Stimulated activated effector memory CD8-positive, alpha-beta T cell treated with anti-CD3 and anti-CD28 coated beads, Interleukin-12 subunit alpha, Interleukin-12 subunit beta, amount 100 ng/mL, for 72 hours (primary cell): ENCODE results near the gene SV2C.
A peak's percentile ranks its signal among the peaks of the same experiment; 100 is the strongest.
"Not testable (repeated sequence)": the region's sequence is repeated elsewhere in the genome, so short reads cannot be mapped to it uniquely, and the experiment has no call there.

Experiments
- ATAC-seq: fragments of 150-1000 bp; cut with Tn5 transposase; 2 replicates; pipeline ENCODE4 v1.10.0; 2021
- DNase-seq, 2 donors: peaks; one replicate each; pipeline ENCODE4 v3.0.0; 2021 to 2022; ENCODE audit warnings: low spot score in 2 of 2
- H3K27ac Mint-ChIP-seq: one replicate; pipeline ENCODE4 v1.8.0; 2022; ENCODE audit warnings: mild to moderate bottlenecking, mixed read lengths
- H3K36me3 Mint-ChIP-seq: one replicate; pipeline ENCODE4 v1.8.0; 2022; ENCODE audit warnings: mild to moderate bottlenecking, mixed read lengths
- H3K4me1 Mint-ChIP-seq: one replicate; pipeline ENCODE4 v1.8.0; 2022; ENCODE audit warnings: mixed read lengths
- H3K4me3 Mint-ChIP-seq: one replicate; pipeline ENCODE4 v1.8.0; 2022; ENCODE audit warnings: mild to moderate bottlenecking, mixed read lengths
- H3K9me3 Mint-ChIP-seq: one replicate; pipeline ENCODE4 v1.8.0; 2022; ENCODE audit warnings: mixed read lengths

The SV2C gene

DNA sequence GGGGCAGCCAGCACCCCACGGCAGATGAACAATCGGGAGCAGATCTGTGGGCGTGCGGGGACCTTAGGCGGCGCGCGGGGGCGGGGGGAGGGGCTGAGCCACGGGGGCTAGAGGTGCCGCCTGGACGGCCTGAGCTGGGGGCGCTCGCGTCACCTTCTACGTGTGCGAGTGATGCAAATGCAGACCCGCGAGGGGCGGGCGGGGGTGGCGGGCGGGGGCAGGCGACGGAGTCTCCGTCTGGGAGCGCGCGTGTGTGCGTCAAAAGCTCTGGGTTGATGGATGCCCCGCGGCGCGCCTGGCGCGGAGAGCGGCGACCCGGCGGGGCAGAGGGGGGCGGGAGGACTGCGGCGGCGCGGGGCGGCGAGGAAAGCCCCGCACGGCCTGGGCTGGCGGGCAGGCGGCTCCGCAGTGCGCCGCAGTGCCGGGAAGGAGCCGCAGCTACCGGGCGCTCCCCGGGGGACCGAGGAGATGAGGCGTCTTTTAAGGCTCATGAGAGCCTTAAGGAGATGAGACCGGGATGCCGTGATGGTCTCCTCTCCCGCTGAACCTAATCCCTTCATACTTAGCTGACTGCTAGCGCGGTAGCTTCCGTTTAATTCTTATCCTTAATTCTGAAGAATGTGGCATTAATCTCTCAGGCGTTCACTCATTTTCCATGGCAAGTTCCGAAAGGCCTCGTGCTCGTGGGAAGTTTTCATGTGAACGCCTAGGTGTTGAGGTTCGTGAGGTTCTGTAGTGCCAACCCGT lies 1.5 kb downstream of the SV2C start:
- ATAC-seq (peak; percentile 2), DNase-seq (no peak)
- no peaks in the 10 kb centered on the region for H3K9me3 Mint-ChIP-seq
- peaks cover 29% of the 10 kb centered on the region for H3K4me1 Mint-ChIP-seq
- no peak overlapping the region for H3K27ac Mint-ChIP-seq
- H3K4me3 Mint-ChIP-seq: peak overlapping the region; percentile 83
- H3K36me3 Mint-ChIP-seq: no peaks in the 10 kb centered on the region

DNA sequence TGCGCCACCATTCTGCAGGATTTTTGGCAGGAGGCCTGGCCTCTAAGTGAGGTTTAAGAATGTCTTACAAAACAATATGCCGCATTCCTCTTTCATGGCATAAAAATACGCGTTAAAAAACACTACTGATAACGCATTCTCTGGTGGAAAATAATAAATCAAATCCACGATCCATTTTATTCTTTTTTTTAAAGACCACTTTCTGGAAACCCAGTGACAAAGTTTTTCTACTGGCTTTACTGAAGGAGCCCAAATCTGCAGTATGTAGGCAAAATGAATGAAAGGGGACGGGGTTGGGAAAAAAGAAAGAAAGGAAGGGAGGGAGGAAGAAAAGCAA lies 2.0 kb downstream of the SV2C start:
- ATAC-seq: no peak
- Mint-ChIP-seq H3K27ac (no peak overlapping the region), H3K4me3 (peak overlapping the region; percentile 83), H3K36me3 (no peaks in the 10 kb centered on the region), H3K4me1 (peaks cover 29% of the 10 kb centered on the region), H3K9me3 (no peaks in the 10 kb centered on the region)
- DNase-seq: no peak

- Mint-ChIP-seq H3K4me3 (no peak overlapping the region), H3K27ac (no peak overlapping the region), H3K9me3 (no peaks in the 10 kb centered on the region), H3K36me3 (no peaks in the 10 kb centered on the region), H3K4me1 (peaks cover 29% of the 10 kb centered on the region)
- DNase-seq: no peak
- no peak for ATAC-seq
These were observed 2.9 kb downstream of the SV2C start for GRCh38 chr5:76086095-76086494.

DNA sequence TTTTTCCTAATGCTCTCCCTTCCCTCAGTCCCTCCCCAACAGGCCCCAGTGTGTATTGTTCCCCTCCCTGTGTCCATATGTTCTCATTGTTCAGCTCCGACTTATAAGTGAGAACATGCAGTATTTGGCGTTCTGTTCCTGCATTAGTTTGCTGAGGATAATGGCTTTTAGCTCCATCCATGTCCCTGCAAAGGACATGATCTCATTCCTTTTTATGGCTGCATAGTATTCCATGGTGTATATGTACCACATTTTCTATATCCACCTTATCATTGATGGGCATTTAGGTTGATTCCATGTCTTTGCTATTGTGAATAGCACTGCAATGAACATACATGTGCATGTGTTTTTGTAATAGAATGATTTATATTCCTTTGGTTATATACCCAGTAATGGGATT lies 6.0 kb downstream of the SV2C start:
- H3K4me3 Mint-ChIP-seq, DNase-seq, H3K9me3 Mint-ChIP-seq, H3K27ac Mint-ChIP-seq, ATAC-seq, H3K36me3 Mint-ChIP-seq, H3K4me1 Mint-ChIP-seq: not testable (repeated sequence)

GRCh38 chr5:76091351-76091750 lies 8.2 kb downstream of the SV2C start:
- no peak overlapping the region for H3K27ac Mint-ChIP-seq
- ATAC-seq (no peak), DNase-seq (no peak)
- no peaks in the 10 kb centered on the region for H3K9me3 Mint-ChIP-seq
- H3K4me1 Mint-ChIP-seq: no peaks in the 10 kb centered on the region
- no peak overlapping the region for H3K4me3 Mint-ChIP-seq
- no peaks in the 10 kb centered on the region for H3K36me3 Mint-ChIP-seq

- H3K27ac Mint-ChIP-seq: peak overlapping the region; percentile 16
- H3K36me3 Mint-ChIP-seq: peaks cover 6% of the 10 kb centered on the region
- no peak overlapping the region for H3K4me3 Mint-ChIP-seq
- peaks cover 10% of the 10 kb centered on the region for H3K4me1 Mint-ChIP-seq
- DNase-seq (no peak), ATAC-seq (peak; percentile 89)
- H3K9me3 Mint-ChIP-seq: no peaks in the 10 kb centered on the region
These were observed 16.1 kb downstream of the SV2C start for GRCh38 chr5:76099286-76099702.

- Mint-ChIP-seq H3K27ac (peak overlapping the region; percentile 16), H3K4me1 (peaks cover 10% of the 10 kb centered on the region), H3K4me3 (no peak overlapping the region), H3K9me3 (no peaks in the 10 kb centered on the region), H3K36me3 (peaks cover 6% of the 10 kb centered on the region)
- ATAC-seq: peak; percentile 61
- DNase-seq: no peak
These were observed 16.6 kb downstream of the SV2C start for GRCh38 chr5:76099756-76100155.

- DNase-seq: no peak
- no peak overlapping the region for H3K4me3 Mint-ChIP-seq
- ATAC-seq: no peak
- H3K4me1 Mint-ChIP-seq: peaks cover 8% of the 10 kb centered on the region
- H3K9me3 Mint-ChIP-seq: no peaks in the 10 kb centered on the region
- no peak overlapping the region for H3K27ac Mint-ChIP-seq
- H3K36me3 Mint-ChIP-seq: peaks cover 5% of the 10 kb centered on the region
These were observed 20.8 kb downstream of the SV2C start for GRCh38 chr5:76104027-76104426.

- Mint-ChIP-seq H3K9me3 (no peaks in the 10 kb centered on the region), H3K4me1 (no peaks in the 10 kb centered on the region), H3K36me3 (no peaks in the 10 kb centered on the region), H3K4me3 (no peak overlapping the region), H3K27ac (no peak overlapping the region)
- ATAC-seq: no peak
- DNase-seq: no peak
These were observed 23.0 kb downstream of the SV2C start for GRCh38 chr5:76106149-76106548.

DNA sequence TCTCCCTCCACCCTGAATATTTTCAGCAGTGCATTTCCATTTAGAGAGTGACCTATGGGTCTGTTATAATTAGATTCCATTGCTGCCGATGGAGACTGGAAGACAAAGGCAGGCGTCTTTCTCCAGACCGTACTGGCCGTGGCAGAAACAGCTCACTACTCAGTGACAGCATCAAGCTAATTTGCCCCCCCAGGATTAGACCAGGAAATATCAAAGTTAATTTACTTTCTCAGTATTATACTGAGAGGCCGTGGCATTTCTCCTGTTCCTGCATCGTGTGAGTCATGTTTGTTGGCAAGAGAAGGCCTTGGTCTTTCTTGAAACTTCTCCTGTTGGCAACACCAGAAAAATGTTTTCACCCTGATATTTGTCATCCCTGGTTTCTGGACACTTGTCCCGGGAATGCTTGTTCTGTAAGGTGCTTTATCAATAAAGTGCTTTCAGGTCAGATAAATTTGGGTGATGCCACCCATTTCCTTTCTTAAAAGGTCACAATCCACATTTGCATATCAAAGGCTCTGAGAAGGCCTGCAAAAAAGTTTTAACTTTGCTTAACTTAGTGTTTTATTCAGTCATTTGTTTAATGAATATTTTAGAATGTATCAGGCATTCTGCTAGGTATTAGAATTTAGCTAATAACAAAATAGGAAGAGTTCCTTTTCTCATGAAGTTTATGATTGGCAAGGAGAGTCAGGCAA lies 28.4 kb downstream of the SV2C start:
- H3K9me3 Mint-ChIP-seq: no peaks in the 10 kb centered on the region
- no peak overlapping the region for H3K4me3 Mint-ChIP-seq
- DNase-seq: no peak
- ATAC-seq: no peak
- no peak overlapping the region for H3K27ac Mint-ChIP-seq
- H3K4me1 Mint-ChIP-seq: peaks cover 7% of the 10 kb centered on the region
- no peaks in the 10 kb centered on the region for H3K36me3 Mint-ChIP-seq

DNA sequence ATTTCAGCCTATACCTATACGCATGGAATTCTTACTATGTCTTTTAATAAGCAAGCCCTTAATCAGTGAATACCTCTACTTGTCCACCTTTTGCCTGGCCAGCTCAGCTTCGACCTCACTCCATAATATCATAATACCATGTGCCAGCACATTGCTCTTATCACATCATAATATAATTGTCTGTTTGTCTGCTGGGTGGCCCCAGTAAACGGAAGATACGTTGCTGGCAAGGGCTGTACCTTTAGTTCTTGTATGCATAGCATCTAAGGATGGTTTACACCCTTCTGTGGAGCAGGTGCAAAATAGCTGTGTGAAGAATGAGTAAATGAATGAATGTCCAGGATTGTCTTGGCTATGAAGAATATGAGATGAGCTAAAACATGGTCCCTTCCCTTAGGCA lies 29.9 kb downstream of the SV2C start:
- DNase-seq: no peak
- ATAC-seq: no peak
- H3K27ac Mint-ChIP-seq: no peak overlapping the region
- no peaks in the 10 kb centered on the region for H3K9me3 Mint-ChIP-seq
- peaks cover 7% of the 10 kb centered on the region for H3K4me1 Mint-ChIP-seq
- no peaks in the 10 kb centered on the region for H3K36me3 Mint-ChIP-seq
- no peak overlapping the region for H3K4me3 Mint-ChIP-seq

DNA sequence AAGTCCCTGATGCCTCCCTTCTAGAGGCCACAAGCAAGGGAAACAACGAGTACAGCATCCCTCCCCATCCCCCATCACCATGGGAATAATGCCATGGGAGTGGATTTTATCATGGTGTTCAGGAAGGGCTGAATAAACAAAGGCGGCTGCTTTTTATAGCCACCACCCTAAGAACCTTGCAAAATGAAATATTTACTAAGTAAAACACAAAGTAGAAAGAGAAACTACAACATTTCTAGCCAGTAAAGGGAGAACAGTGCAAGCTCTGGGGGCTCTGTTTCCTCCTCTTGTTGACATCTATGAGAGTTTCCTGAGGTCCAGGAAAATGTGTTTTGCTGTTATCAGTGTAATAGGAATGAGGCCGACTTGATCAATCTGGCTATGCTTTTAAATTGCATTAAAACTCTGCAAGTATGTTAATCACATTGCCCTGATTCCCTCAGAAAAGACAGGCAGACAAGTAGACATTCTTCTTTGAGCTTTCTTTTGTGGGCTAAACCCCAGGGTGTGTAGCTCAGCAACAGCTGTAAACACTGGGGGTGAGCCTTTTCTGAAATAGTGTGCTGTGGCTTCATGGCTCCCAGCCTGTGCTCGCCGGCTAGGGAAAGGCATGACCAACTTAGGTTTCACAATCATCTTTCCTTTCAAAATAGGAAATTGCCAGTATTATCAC lies 31.1 kb downstream of the SV2C start:
- H3K4me3 Mint-ChIP-seq: no peak overlapping the region
- peaks cover 7% of the 10 kb centered on the region for H3K4me1 Mint-ChIP-seq
- no peaks in the 10 kb centered on the region for H3K36me3 Mint-ChIP-seq
- H3K27ac Mint-ChIP-seq: no peak overlapping the region
- ATAC-seq (no peak), DNase-seq (no peak)
- no peaks in the 10 kb centered on the region for H3K9me3 Mint-ChIP-seq

- Mint-ChIP-seq H3K4me3 (no peak overlapping the region), H3K27ac (no peak overlapping the region), H3K36me3 (no peaks in the 10 kb centered on the region), H3K4me1 (no peaks in the 10 kb centered on the region), H3K9me3 (no peaks in the 10 kb centered on the region)
- no peak for DNase-seq
- no peak for ATAC-seq
These were observed 42.2 kb downstream of the SV2C start for GRCh38 chr5:76125346-76125745.

- DNase-seq: no peak
- H3K4me1 Mint-ChIP-seq: no peaks in the 10 kb centered on the region
- H3K27ac Mint-ChIP-seq: no peak overlapping the region
- no peak overlapping the region for H3K4me3 Mint-ChIP-seq
- H3K9me3 Mint-ChIP-seq: no peaks in the 10 kb centered on the region
- H3K36me3 Mint-ChIP-seq: no peaks in the 10 kb centered on the region
- ATAC-seq: no peak
These were observed 42.7 kb downstream of the SV2C start for GRCh38 chr5:76125888-76126287.

DNA sequence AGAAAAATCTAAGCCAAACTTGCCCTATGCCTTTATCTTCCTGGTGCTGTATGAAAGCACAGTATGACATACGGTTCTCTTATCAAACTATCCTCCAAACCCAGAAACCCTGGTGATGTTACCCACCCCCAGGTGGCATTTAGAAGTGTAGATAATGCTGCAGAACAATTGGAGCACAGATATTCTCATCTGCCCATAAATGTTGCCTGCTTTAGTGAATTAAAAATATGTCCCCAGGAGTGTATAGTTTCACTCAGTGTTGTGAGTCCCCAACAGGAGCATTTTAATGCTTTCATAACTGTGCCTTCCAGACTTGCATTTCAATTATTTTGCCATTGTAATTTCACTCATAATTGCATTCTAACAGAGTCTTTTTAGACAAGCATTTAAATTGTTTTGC lies 50.8 kb downstream of the SV2C start:
- no peak for DNase-seq
- H3K36me3 Mint-ChIP-seq: no peaks in the 10 kb centered on the region
- H3K9me3 Mint-ChIP-seq: no peaks in the 10 kb centered on the region

DNA sequence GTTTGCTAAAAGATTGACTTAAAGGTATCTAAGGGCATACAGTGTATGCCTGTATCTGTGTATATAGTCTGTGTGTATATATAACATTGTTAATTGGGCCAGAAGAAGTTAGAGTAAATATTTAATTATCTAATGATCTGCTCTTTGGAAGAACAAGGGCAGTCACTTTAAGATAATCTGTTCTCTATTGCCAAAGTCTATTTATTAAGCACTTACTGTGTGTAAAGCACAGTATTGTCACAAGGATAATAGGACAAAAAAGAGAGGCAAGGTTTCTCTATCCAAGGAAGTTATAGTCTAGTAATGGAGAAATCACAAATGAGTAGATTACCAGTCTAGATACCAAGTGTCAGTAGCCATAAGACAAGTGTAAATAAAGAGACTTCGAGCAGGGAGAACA lies 51.5 kb downstream of the SV2C start:
- ATAC-seq: no peak

More for the DNA sequence above, 50.8 kb downstream of the SV2C start:
- ATAC-seq: no peak
- Mint-ChIP-seq H3K4me3 (no peak overlapping the region), H3K27ac (no peak overlapping the region), H3K4me1 (no peaks in the 10 kb centered on the region)

More for the DNA sequence above, 51.5 kb downstream of the SV2C start:
- H3K4me1 Mint-ChIP-seq: no peaks in the 10 kb centered on the region
- H3K9me3 Mint-ChIP-seq: no peaks in the 10 kb centered on the region
- no peak overlapping the region for H3K4me3 Mint-ChIP-seq
- H3K36me3 Mint-ChIP-seq: no peaks in the 10 kb centered on the region
- no peak overlapping the region for H3K27ac Mint-ChIP-seq
- DNase-seq: no peak
